CD14-positive monocyte (primary cell): Measurements from ENCODE around the gene ACKR3. TPM values are rescaled to one million over a fixed set of nuclear protein-coding genes. Genes with fewer than 3 reads are reported as not detected.

Experiments
- DNase-seq, 3 donors: peaks; one replicate each; pipeline ENCODE4 v3.0.0-alpha.2; 2011 to 2022
- H2AFZ ChIP-seq: 2 replicates; pipeline ENCODE4 v1.6.0; 2012; ENCODE audit warnings: mild to moderate bottlenecking, low read depth, low read length, inconsistent platforms; ENCODE audit not compliant: insufficient read depth, poor library complexity, severe bottlenecking
- H3K27ac ChIP-seq, 2 donors: 1 replicate in 1 of 2; 2 replicates in 1 of 2; pipeline ENCODE4 v1.5.1; 2012 to 2013; ENCODE audit warnings: low read length in 2 of 2, control low read depth in 1 of 2, inconsistent platforms in 1 of 2, low read depth in 1 of 2, mild to moderate bottlenecking in 1 of 2
- H3K27me3 ChIP-seq, 2 donors: one replicate each; pipeline versions ENCODE4 v1.6.0 to v1.6.1; 2011 to 2013; ENCODE audit warnings: low read length in 2 of 2; ENCODE audit not compliant: control insufficient read depth in 2 of 2, insufficient read depth in 2 of 2
- H3K36me3 ChIP-seq, 2 donors: replicated peaks in 1 of 2; 1 replicate in 1 of 2; 2 replicates in 1 of 2; pipeline versions ENCODE4 v1.5.1 to v1.6.1; 2012 to 2013; ENCODE audit warnings: low read length in 2 of 2, control low read depth in 1 of 2, inconsistent platforms in 1 of 2, mild to moderate bottlenecking in 1 of 2; ENCODE audit not compliant: insufficient read depth in 2 of 2, control insufficient read depth in 1 of 2
- H3K4me1 ChIP-seq, 2 donors: 1 replicate in 1 of 2; 2 replicates in 1 of 2; pipeline versions ENCODE4 v1.5.1 to v1.6.1; 2012 to 2013; ENCODE audit warnings: low read length in 2 of 2, control low read depth in 1 of 2, inconsistent platforms in 1 of 2, mild to moderate bottlenecking in 1 of 2, moderate library complexity in 1 of 2; ENCODE audit not compliant: insufficient read depth in 2 of 2, control insufficient read depth in 1 of 2
- H3K4me2 ChIP-seq: replicated peaks from 2 replicates; pipeline ENCODE3; 2012; ENCODE audit warnings: low read length, moderate library complexity, mild to moderate bottlenecking; ENCODE audit not compliant: poor library complexity, severe bottlenecking; ENCODE audit errors: extremely low read depth
- H3K4me3 ChIP-seq, 3 experiments: fragments of 200-600 bp in 1 of 3; sonication (generic) in 1 of 3; replicated peaks in 1 of 3; 1 replicate in 2 of 3; 2 replicates in 1 of 3; pipeline ENCODE4 v1.5.1; 2011 to 2013; ENCODE audit warnings: low read length in 3 of 3, mild to moderate bottlenecking in 3 of 3, control low read depth in 2 of 3, low read depth in 2 of 3, inconsistent platforms in 1 of 3, moderate library complexity in 1 of 3
- H3K79me2 ChIP-seq: 2 replicates; pipeline ENCODE4 v1.6.0; 2012; ENCODE audit warnings: mild to moderate bottlenecking, control low read depth, inconsistent platforms, low read length, moderate library complexity; ENCODE audit not compliant: insufficient read depth
- H3K9ac ChIP-seq: 2 replicates; pipeline ENCODE4 v1.6.0; 2017; ENCODE audit warnings: low read length, mild to moderate bottlenecking; ENCODE audit not compliant: insufficient read depth, poor library complexity, severe bottlenecking
- H3K9me3 ChIP-seq, 2 donors: replicated peaks in 1 of 2; 1 replicate in 1 of 2; 2 replicates in 1 of 2; pipeline versions ENCODE4 v1.5.1 to v1.6.1; 2012 to 2013; ENCODE audit warnings: low read length in 2 of 2, control low read depth in 1 of 2; ENCODE audit not compliant: control insufficient read depth in 1 of 2, insufficient read depth in 1 of 2
- H4K20me1 ChIP-seq: 2 replicates; pipeline ENCODE4 v1.6.0; 2012; ENCODE audit warnings: mild to moderate bottlenecking, low read length, control low read depth, moderate library complexity; ENCODE audit not compliant: insufficient read depth
- H3K27ac Mint-ChIP-seq, 7 donors: one replicate each; pipeline ENCODE4 v1.8.0; 2020; ENCODE audit warnings: mild to moderate bottlenecking in 7 of 7, mixed read lengths in 7 of 7, moderate library complexity in 6 of 7, inconsistent platforms in 2 of 7
- H3K27me3 Mint-ChIP-seq, 3 donors: one replicate each; pipeline ENCODE4 v1.8.0; 2021 to 2022; ENCODE audit warnings: low read depth in 3 of 3, mild to moderate bottlenecking in 3 of 3, mixed read lengths in 3 of 3, moderate library complexity in 3 of 3, inconsistent platforms in 1 of 3
- H3K36me3 Mint-ChIP-seq, 2 donors: one replicate each; pipeline ENCODE4 v1.8.0; 2020; ENCODE audit warnings: mixed read lengths in 2 of 2, inconsistent platforms in 1 of 2, mild to moderate bottlenecking in 1 of 2
- H3K4me1 Mint-ChIP-seq: one replicate; pipeline ENCODE4 v1.8.0; 2020; ENCODE audit warnings: mild to moderate bottlenecking, mixed read lengths
- H3K4me3 Mint-ChIP-seq, 2 donors: one replicate each; pipeline ENCODE4 v1.8.0; 2020; ENCODE audit warnings: mild to moderate bottlenecking in 2 of 2, mixed read lengths in 2 of 2, moderate library complexity in 1 of 2
- H3K9me3 Mint-ChIP-seq, 7 donors: one replicate each; pipeline ENCODE4 v1.8.0; 2020 to 2022; ENCODE audit warnings: mixed read lengths in 7 of 7, mild to moderate bottlenecking in 6 of 7, moderate library complexity in 6 of 7, inconsistent platforms in 2 of 7
- CTCF ChIP-seq: fragments of 200-600 bp; IDR thresholded peaks from one replicate; pipeline ENCODE4 v1.8.0; 2022; ENCODE audit warnings: antibody characterized with exemption, mild to moderate bottlenecking
- WGBS: methylation state at CpG from one replicate; pipeline ENCODE4 v1.1.5; 2013; ENCODE audit warnings: missing lambda C conversion rate; ENCODE audit not compliant: insufficient coverage; 5-methylcytosine and 5-hydroxymethylcytosine counted together
- intact Hi-C, 2 donors: fragments of 100-400 bp; cut with micrococcal nuclease; formaldehyde crosslinking; loops; one replicate each; pipeline versions ENCODE4 v1.15.0 to v1.15.1; 2023
- polyA plus RNA-seq, 3 donors: library from polyadenylated mRNA; depleted of rRNA in 1 of 3; unstranded in 2 of 3; stranded (reverse) in 1 of 3; fragments of 300-500 nt in 2 of 3; fragments of >200 nt in 1 of 3; fragmentation: Illumina TruSeq in 2 of 3; gene quantifications; 1 replicate in 2 of 3; 2 replicates in 1 of 3; pipeline ENCODE4 v1.2.3, GENCODE V29; 2012 to 2021

The ACKR3 gene
- polyA plus RNA-seq, 3 donors = 0.41 to 13.3 (median 0.79) TPM

GRCh38 chr2:236577481-236578410 lies 8.1 kb downstream of the ACKR3 start:
- Histone ChIP-seq H3K36me3 (peaks cover 5 to 14% of the 10 kb centered on the region in 2 donors), H3K79me2 (peaks cover 5% of the 10 kb centered on the region), H2AFZ (no peak overlapping the region), H3K4me1 (no peaks in the 10 kb centered on the region), H4K20me1 (no peaks in the 10 kb centered on the region), H3K9me3 (no peaks in the 10 kb centered on the region), H3K9ac (no peak overlapping the region), H3K4me3 (no peak overlapping the region), H3K4me2 (no peak overlapping the region), H3K27me3 (no peaks in the 10 kb centered on the region), H3K27ac (no peak overlapping the region)
- WGBS = 91% methylated on average over 21 of the region's 22 CpGs
- peaks cover 0 to 2% (median 0%) of the 10 kb centered on the region in 7 donors for H3K9me3 Mint-ChIP-seq
- peak overlapping the region in 2 of 7 donors; percentile 58 to 73 for H3K27ac Mint-ChIP-seq
- no peak for DNase-seq
- H3K4me3 Mint-ChIP-seq = no peak overlapping the region
- peaks cover 25 to 26% of the 10 kb centered on the region in 2 donors for H3K36me3 Mint-ChIP-seq
- H3K27me3 Mint-ChIP-seq = no peaks in the 10 kb centered on the region
- no peak for TF ChIP-seq CTCF
- intact Hi-C loops = no loop called here
- H3K4me1 Mint-ChIP-seq = peaks cover 2% of the 10 kb centered on the region

GRCh38 chr2:236578411-236578846 lies 8.8 kb downstream of the ACKR3 start:
- intact Hi-C loops = no loop called here
- WGBS = 86% methylated on average over 6 of the region's 15 CpGs
- Histone ChIP-seq H2AFZ (no peak overlapping the region), H3K79me2 (no peaks in the 10 kb centered on the region), H3K9me3 (no peaks in the 10 kb centered on the region), H3K4me3 (no peak overlapping the region), H4K20me1 (no peaks in the 10 kb centered on the region), H3K27me3 (no peaks in the 10 kb centered on the region), H3K9ac (no peak overlapping the region), H3K36me3 (peaks cover 5 to 14% of the 10 kb centered on the region in 2 donors), H3K4me2 (no peak overlapping the region), H3K4me1 (no peaks in the 10 kb centered on the region), H3K27ac (no peak overlapping the region)
- Mint-ChIP-seq H3K36me3 (peaks cover 26 to 28% of the 10 kb centered on the region in 2 donors), H3K4me1 (no peaks in the 10 kb centered on the region), H3K4me3 (no peak overlapping the region), H3K27me3 (no peaks in the 10 kb centered on the region), H3K27ac (no peak overlapping the region), H3K9me3 (peaks cover 0 to 2% (median 0%) of the 10 kb centered on the region in 7 donors)
- DNase-seq = no peak
- no peak for TF ChIP-seq CTCF
